HTR-8/SVneo (cell line): ENCODE results near the gene PRKRIP1.
"Not testable (repeated sequence)": the region's sequence is repeated elsewhere in the genome, so short reads cannot be mapped to it uniquely, and the experiment has no call there.

Source experiments
- DNase-seq: peaks from one replicate; pipeline ENCODE4 v3.0.0; 2011; ENCODE audit warnings: low spot score, mixed read lengths; ENCODE audit not compliant: insufficient read length
- FAIRE-seq: peaks from 2 replicates; lab custom pipeline; 2011; peaks lifted over from hg19 to GRCh38; lab: Jason Lieb, UNC

PRKRIP1 gene

GRCh38 chr7:102473271-102473991 lies 77.3 kb downstream of the PRKRIP1 start:
- FAIRE-seq (no peak), DNase-seq (no peak)

DNA sequence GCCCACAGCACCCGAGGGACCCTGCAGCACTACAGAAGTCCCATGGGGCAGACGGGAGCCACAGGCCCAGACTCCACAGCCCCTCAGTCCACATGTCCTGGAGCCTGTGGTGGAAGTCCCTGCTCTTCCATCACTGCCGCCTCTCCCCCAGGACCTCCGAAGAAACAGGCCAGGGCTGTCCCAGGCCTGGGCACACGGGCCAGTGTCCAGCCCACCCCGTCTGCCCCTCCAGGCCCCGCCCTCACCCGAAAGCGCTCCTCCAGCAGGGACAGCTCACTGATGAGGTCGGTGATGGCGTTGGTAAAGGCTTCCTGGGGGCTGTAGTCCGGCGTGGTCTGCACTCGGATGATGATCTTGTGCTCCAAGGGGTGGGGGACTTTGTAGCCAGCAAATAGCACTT lies 78.0 kb downstream of the PRKRIP1 start:
- not testable (repeated sequence) for FAIRE-seq, DNase-seq

DNA sequence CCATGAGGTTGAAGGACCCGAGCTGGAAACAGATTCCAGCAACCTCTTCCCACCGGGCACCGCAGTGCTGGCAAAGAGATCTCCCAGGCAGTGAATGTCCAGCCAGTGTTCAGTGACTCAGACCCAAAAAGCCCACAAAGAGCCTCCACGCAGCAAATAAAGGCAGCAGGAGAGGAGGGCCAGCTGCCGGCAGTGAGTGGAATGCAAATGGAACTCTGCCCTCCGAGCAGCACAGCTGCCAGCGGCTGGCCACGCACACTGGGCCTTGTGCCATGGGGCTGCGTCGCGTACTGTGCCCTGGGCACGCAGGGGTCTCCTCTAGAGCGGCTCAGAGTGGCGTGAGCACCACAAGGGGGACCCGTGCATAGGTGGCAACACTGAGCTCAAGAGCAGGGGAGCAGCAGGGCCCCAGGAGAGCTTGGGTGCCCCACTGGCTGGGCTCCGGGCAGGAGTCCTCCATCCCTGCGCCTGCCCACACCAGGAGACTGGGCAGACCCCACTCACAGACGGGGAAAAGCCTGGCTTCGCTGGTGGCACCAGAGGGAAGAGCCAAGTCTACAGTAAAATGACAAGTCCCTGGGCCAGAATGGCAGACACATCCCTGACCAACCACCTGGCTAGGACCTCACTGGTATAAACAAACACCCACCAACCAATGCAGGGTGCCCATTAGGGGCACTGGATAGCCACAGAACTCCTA lies 78.7 kb downstream of the PRKRIP1 start:
- FAIRE-seq, DNase-seq: not testable (repeated sequence)
